G401.6 (cell line): Measurements from ENCODE around the gene ODAD4.

Experiments
- FAIRE-seq: peaks from 2 replicates; lab custom pipeline; 2012; peaks lifted over from hg19 to GRCh38; lab: Jason Lieb, UNC

ODAD4 gene

GRCh38 chr17:41930009-41930832 lies at the start of gene ODAD4:
TSS of gene ODAD4 (plus strand) at chr17:41930617. CDS start at chr17:41930724, 107 bp downstream.
- no peak for FAIRE-seq

GRCh38 chr17:41882756-41883155 lies 47.7 kb upstream of the ODAD4 start:
- no peak for FAIRE-seq

GRCh38 chr17:41885733-41886132 lies 44.7 kb upstream of the ODAD4 start:
- FAIRE-seq, result no peak

GRCh38 chr17:41888332-41888965 lies 42.0 kb upstream of the ODAD4 start:
- no peak for FAIRE-seq

GRCh38 chr17:41891135-41892020 lies 39.0 kb upstream of the ODAD4 start:
- FAIRE-seq, result no peak

GRCh38 chr17:41892021-41892376 lies 38.4 kb upstream of the ODAD4 start:
- FAIRE-seq, result no peak

- FAIRE-seq, result no peak
Measured at GRCh38 chr17:41893384-41893783, 37.0 kb upstream of the ODAD4 start.

GRCh38 chr17:41894791-41895331 lies 35.6 kb upstream of the ODAD4 start:
- no peak for FAIRE-seq

GRCh38 chr17:41895617-41896016 lies 34.8 kb upstream of the ODAD4 start:
- no peak for FAIRE-seq

GRCh38 chr17:41896726-41897125 lies 33.7 kb upstream of the ODAD4 start:
- no peak for FAIRE-seq

GRCh38 chr17:41901646-41902045 lies 28.8 kb upstream of the ODAD4 start:
- FAIRE-seq, result no peak

- FAIRE-seq, result no peak
Measured at GRCh38 chr17:41904242-41904841, 26.1 kb upstream of the ODAD4 start.

- FAIRE-seq, result no peak
Measured at GRCh38 chr17:41905172-41905571, 25.2 kb upstream of the ODAD4 start.

- FAIRE-seq, result no peak
Measured at GRCh38 chr17:41906465-41907184, 23.8 kb upstream of the ODAD4 start.

- no peak for FAIRE-seq
Measured at GRCh38 chr17:41907185-41907556, 23.2 kb upstream of the ODAD4 start.

- FAIRE-seq, result no peak
Measured at GRCh38 chr17:41907633-41908539, 22.5 kb upstream of the ODAD4 start.

GRCh38 chr17:41909088-41909487 lies 21.3 kb upstream of the ODAD4 start:
- FAIRE-seq, result no peak

GRCh38 chr17:41910701-41911391 lies 19.6 kb upstream of the ODAD4 start:
- FAIRE-seq, result no peak

- no peak for FAIRE-seq
Measured at GRCh38 chr17:41912925-41913324, 17.5 kb upstream of the ODAD4 start.

- no peak for FAIRE-seq
Measured at GRCh38 chr17:41913798-41914197, 16.6 kb upstream of the ODAD4 start.
